ENCODE results near the gene MAP3K1.

GRCh38 chr5:56871777-56872176 is 56.4 kb downstream of the MAP3K1 start:
- TF ChIP-seq CTCF (conservative IDR thresholded peaks at IDR 0.05; ENCODE audit: low read length) (no peak), EZH2phosphoT487 (IDR thresholded peaks at IDR 0.05; ENCODE audit: borderline replicate concordance) (no peak)

Data from Loucy (cell line).